ENCODE results near the gene LETM1. TPM values are rescaled to one million over a fixed set of nuclear protein-coding genes. Genes with fewer than 3 reads are reported as not detected.

LETM1 gene
- total RNA-seq, 1 donor from 2014 or later = 16.9 TPM

DNA sequence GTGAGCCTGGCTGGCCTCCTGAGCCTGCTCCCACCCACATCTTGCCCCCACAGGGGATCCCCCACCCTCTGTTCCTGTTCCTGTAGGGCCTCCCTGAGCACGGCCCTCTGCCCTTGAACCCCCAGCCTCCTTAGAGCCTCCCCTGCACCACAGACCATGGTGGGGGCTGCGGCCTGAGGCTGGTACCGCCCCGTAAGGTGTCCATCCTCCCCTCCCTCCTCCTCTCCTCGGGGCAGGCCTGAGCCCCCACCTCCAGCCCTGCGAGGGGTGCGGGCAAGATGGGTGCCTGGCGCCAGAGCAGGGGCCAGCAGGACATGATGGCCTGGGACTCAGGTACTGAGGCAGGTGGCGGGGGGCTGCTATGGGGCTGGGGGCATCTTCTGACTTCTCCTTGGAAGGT is 91.3 kb downstream of the LETM1 start:
- H3K9me3 Mint-ChIP-seq = no peaks in the 10 kb centered on the region
- Histone ChIP-seq H3K4me2 (no peak overlapping the region), H4K20me1 (ENCODE audit: low read depth) (peaks cover 36% of the 10 kb centered on the region), H3K79me2 (ENCODE audit: low read depth) (no peaks in the 10 kb centered on the region), H2AFZ (replicated peaks) (no peak overlapping the region), H3K4me1 (peaks cover 52% of the 10 kb centered on the region), H3K4me3 (no peak overlapping the region), H3K36me3 (no peaks in the 10 kb centered on the region), H3K27ac (no peak overlapping the region), H3K9ac (no peak overlapping the region), H3K27me3 (peaks cover 45% of the 10 kb centered on the region), H3K9me3 (ENCODE audit: low read depth) (no peaks in the 10 kb centered on the region), H3F3A (ENCODE audit: low read depth) (peaks cover 38% of the 10 kb centered on the region)
- TF ChIP-seq CTCF (IDR thresholded peaks at IDR 0.05) (no peak), EZH2phosphoT487 (IDR thresholded peaks at IDR 0.05) (no peak), EZH2 (IDR thresholded peaks at IDR 0.05) (no peak)
- no peaks in the 10 kb centered on the region for H3K36me3 Mint-ChIP-seq
- H3K4me3 Mint-ChIP-seq = no peak overlapping the region
- no peak overlapping the region for H3K27ac Mint-ChIP-seq
- H3K4me1 Mint-ChIP-seq = peaks cover 19% of the 10 kb centered on the region
- DNase-seq (ENCODE audit: low spot score) = no peak
- peaks cover 15% of the 10 kb centered on the region for H3K27me3 Mint-ChIP-seq (ENCODE audit: insufficient read depth, low read depth)

GRCh38 chr4:1763550-1764080 is 92.3 kb downstream of the LETM1 start:
- Mint-ChIP-seq H3K4me3 (no peak overlapping the region), H3K9me3 (no peaks in the 10 kb centered on the region), H3K27ac (no peak overlapping the region), H3K36me3 (no peaks in the 10 kb centered on the region), H3K4me1 (peaks cover 17% of the 10 kb centered on the region), H3K27me3 (ENCODE audit: insufficient read depth, low read depth) (peaks cover 15% of the 10 kb centered on the region)
- Histone ChIP-seq H3K4me1 (peaks cover 48% of the 10 kb centered on the region), H3K27me3 (peaks cover 34% of the 10 kb centered on the region), H4K20me1 (ENCODE audit: low read depth) (peaks cover 25% of the 10 kb centered on the region), H3K4me2 (no peak overlapping the region), H3F3A (ENCODE audit: low read depth) (peaks cover 39% of the 10 kb centered on the region), H3K9me3 (ENCODE audit: low read depth) (no peaks in the 10 kb centered on the region), H3K36me3 (no peaks in the 10 kb centered on the region), H3K9ac (no peak overlapping the region), H2AFZ (replicated peaks) (no peak overlapping the region), H3K27ac (no peak overlapping the region), H3K79me2 (ENCODE audit: low read depth) (no peaks in the 10 kb centered on the region), H3K4me3 (no peak overlapping the region)
- peak; percentile 6 for TF ChIP-seq CTCF (IDR thresholded peaks at IDR 0.05)
- no peak for TF ChIP-seq EZH2phosphoT487 (IDR thresholded peaks at IDR 0.05)
- DNase-seq (ENCODE audit: low spot score) = peak; percentile 39

DNA sequence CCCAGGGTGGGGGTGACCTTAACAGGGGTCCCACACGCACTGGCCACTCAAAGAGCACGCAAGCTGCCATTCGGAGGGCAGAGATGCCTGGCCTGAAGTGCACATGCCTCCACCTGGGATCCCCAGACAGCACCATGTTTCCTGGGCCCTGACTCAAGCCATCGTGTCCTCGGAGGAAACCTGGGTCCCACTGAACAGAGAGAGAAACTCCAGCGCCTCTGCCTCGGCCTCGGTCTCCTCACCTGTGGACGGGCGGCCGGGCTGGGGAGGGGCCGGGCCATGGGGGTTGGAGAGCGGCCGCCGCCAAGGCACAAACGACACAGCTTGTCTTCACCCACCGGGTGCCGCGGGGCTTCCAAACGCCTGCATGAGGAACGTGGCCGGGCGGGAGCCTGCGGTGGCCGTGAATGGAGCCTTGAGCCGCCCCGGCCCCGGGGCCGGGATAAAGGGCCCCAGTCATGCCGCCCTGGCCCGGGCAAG is 92.8 kb downstream of the LETM1 start:
- Histone ChIP-seq H3K4me3 (no peak overlapping the region), H3K27ac (no peak overlapping the region), H3K79me2 (ENCODE audit: low read depth) (no peaks in the 10 kb centered on the region), H2AFZ (replicated peaks) (no peak overlapping the region), H3F3A (ENCODE audit: low read depth) (peaks cover 34% of the 10 kb centered on the region), H3K9me3 (ENCODE audit: low read depth) (no peaks in the 10 kb centered on the region), H4K20me1 (ENCODE audit: low read depth) (peaks cover 20% of the 10 kb centered on the region), H3K9ac (no peak overlapping the region), H3K27me3 (peaks cover 29% of the 10 kb centered on the region), H3K36me3 (no peaks in the 10 kb centered on the region), H3K4me2 (no peak overlapping the region), H3K4me1 (peaks cover 43% of the 10 kb centered on the region)
- no peak for DNase-seq (ENCODE audit: low spot score)
- TF ChIP-seq CTCF (IDR thresholded peaks at IDR 0.05) (no peak), EZH2 (IDR thresholded peaks at IDR 0.05) (no peak)
- Mint-ChIP-seq H3K27ac (no peak overlapping the region), H3K36me3 (no peaks in the 10 kb centered on the region), H3K4me3 (no peak overlapping the region), H3K27me3 (ENCODE audit: insufficient read depth, low read depth) (peaks cover 13% of the 10 kb centered on the region), H3K9me3 (no peaks in the 10 kb centered on the region), H3K4me1 (peaks cover 12% of the 10 kb centered on the region)

Measured in neural progenitor cell (in vitro differentiated cells).